ENCODE results near the gene RNF8. TPM values are rescaled to one million over a fixed set of nuclear protein-coding genes. Genes with fewer than 3 reads are reported as not detected.
A peak's percentile ranks its signal among the peaks of the same experiment; 100 is the strongest.

RNF8 gene
- total and polyA plus RNA-seq, 9 of the 15 experiments (the other 6 are each of a cell fraction or from before 2014, with no cell fraction given), result 10.6 to 47.0 (median 37.5) TPM

DNA sequence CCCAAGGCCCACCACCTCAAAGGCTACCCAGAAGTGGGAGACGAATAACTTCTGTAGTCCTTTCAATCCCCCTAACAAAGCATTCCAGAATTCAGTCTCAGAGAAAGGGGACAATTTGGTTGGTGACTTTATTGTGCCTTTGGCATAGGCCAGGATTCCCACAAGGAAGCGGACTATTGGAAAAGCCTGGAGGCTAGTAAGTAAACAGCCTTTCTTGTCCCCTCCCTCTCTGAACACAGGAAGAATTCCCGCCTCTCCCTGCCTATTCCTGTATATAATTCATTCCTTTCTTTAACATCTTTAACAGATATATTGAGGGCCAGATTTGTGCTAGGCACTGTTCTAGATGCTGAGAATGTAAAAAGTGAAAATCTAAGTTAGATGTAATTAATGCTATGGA lies 36.1 kb downstream of the RNF8 start:
- 100% methylated on average over 3 of the region's 3 CpGs for WGBS (ENCODE audit: insufficient coverage, low coverage, missing lambda C conversion rate)
- in situ Hi-C loops (cut with MboI), result loop anchor here (10.0 kb wide), 1 partner anchor 175 kb away; no protein-coding TSS in a partner anchor

DNA sequence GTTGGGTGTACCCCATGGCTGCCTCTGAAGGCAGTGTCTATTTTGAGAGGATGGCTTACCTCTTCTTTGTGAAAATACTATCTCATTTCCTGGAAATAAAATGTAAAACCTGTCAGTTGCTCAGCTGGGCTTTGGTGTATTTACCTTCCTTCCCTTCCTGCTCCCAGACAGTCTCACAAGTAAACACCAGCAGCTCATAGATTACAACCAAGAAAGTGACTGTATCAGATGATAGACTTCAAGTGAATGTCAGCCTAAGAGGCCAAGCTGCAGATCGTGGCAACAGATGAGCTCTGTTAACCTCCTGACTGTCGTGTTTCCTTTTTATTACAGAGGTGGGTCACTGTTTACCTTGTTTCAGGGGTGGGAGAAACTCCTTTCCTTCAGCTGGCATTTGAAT lies 37.3 kb downstream of the RNF8 start:
- intact Hi-C loops (cut with micrococcal nuclease) (no loop called here), in situ Hi-C loops (cut with MboI) (no loop called here)
- DNase-seq (ENCODE audit: extremely low read depth in 1 of 4, low spot score in 3 of 4), result no peak
- Histone ChIP-seq H3K27me3 (ENCODE audit: control insufficient read depth in 2 of 2, insufficient read depth in 2 of 2, low read length in 2 of 2) (no peaks in the 10 kb centered on the region), H3K27ac (ENCODE audit: extremely low read depth, low read depth, low read length) (no peak overlapping the region), H3K4me3 (no peak overlapping the region), H3K9me3 (replicated peaks; ENCODE audit: control insufficient read depth, insufficient read depth, low read depth, low read length) (no peaks in the 10 kb centered on the region), H2AFZ (ENCODE audit: low read depth, low read length) (no peak overlapping the region), H3K9ac (ENCODE audit: insufficient read depth in 1 of 2, low read depth in 2 of 2, low read length in 2 of 2) (no peak overlapping the region), H3K36me3 (ENCODE audit: control insufficient read depth, insufficient read depth, low read length) (peaks cover 44% of the 10 kb centered on the region), H3K9me1 (ENCODE audit: control insufficient read depth, insufficient read depth, low read length) (peaks cover 3% of the 10 kb centered on the region), H3K4me2 (ENCODE audit: insufficient read depth, low read length) (no peak overlapping the region), H4K20me1 (replicated peaks; ENCODE audit: control insufficient read depth, insufficient read depth, low read length) (no peaks in the 10 kb centered on the region; the same call in 1 of the 2 replicates), H3K4me1 (replicated peaks in 1 of 2; ENCODE audit: control insufficient read depth in 2 of 2, insufficient read depth in 2 of 2, low read length in 2 of 2) (no peaks in the 10 kb centered on the region; a peak in 1 of 5 replicates), H3K79me2 (ENCODE audit: control insufficient read depth, insufficient read depth, low read length) (no peaks in the 10 kb centered on the region)
- no peak for ATAC-seq
- CTCF ChIA-PET (ENCODE audit: low intra/inter-chr PET ratio), result interaction anchor here (0.6 kb wide), 1 partner anchor 106 kb away, joined by 3 read pairs; no protein-coding TSS in a partner anchor
- POLR2A ChIA-PET, result interaction anchor here (1.4 kb wide), 1 partner anchor 70 kb away, joined by 3 read pairs; no protein-coding TSS in a partner anchor
- no peak for FAIRE-seq
- 33% methylated on average over 2 of the region's 2 CpGs for WGBS (ENCODE audit: insufficient coverage, low coverage, missing lambda C conversion rate)
- TF ChIP-seq FOXJ2 (tag; IDR thresholded peaks at IDR 0.05) (0 out of 2 replicates have a peak, but pooled peaks have one; percentile 27), HMG20A (CRISPR knock-in tag; conservative IDR thresholded peaks at IDR 0.05) (no peak)
- no TSS peak for BruUV-seq (replicated peaks)

More for the DNA sequence above, 36.1 kb downstream of the RNF8 start:
- Histone ChIP-seq H3K27me3 (ENCODE audit: control insufficient read depth in 2 of 2, insufficient read depth in 2 of 2, low read length in 2 of 2) (no peaks in the 10 kb centered on the region), H4K20me1 (replicated peaks; ENCODE audit: control insufficient read depth, insufficient read depth, low read length) (no peaks in the 10 kb centered on the region; the same call in 1 of the 2 replicates), H3K4me3 (no peak overlapping the region), H3K36me3 (ENCODE audit: control insufficient read depth, insufficient read depth, low read length) (peaks cover 46% of the 10 kb centered on the region), H3K4me1 (replicated peaks in 1 of 2; ENCODE audit: control insufficient read depth in 2 of 2, insufficient read depth in 2 of 2, low read length in 2 of 2) (no peaks in the 10 kb centered on the region; a peak in 1 of 5 replicates), H3K9me1 (ENCODE audit: control insufficient read depth, insufficient read depth, low read length) (peaks cover 2% of the 10 kb centered on the region), H3K79me2 (ENCODE audit: control insufficient read depth, insufficient read depth, low read length) (no peaks in the 10 kb centered on the region), H3K9me3 (replicated peaks; ENCODE audit: control insufficient read depth, insufficient read depth, low read depth, low read length) (no peaks in the 10 kb centered on the region), H3K4me2 (ENCODE audit: insufficient read depth, low read length) (no peak overlapping the region), H3K27ac (ENCODE audit: extremely low read depth, low read depth, low read length) (no peak overlapping the region), H2AFZ (ENCODE audit: low read depth, low read length) (no peak overlapping the region), H3K9ac (ENCODE audit: insufficient read depth in 1 of 2, low read depth in 2 of 2, low read length in 2 of 2) (no peak overlapping the region)
- no TSS peak for BruUV-seq (replicated peaks)
- ChIA-PET POLR2A (no interaction called here), CTCF (ENCODE audit: low intra/inter-chr PET ratio) (no interaction called here)
- DNase-seq (ENCODE audit: extremely low read depth in 1 of 4, low spot score in 3 of 4) (no peak), ATAC-seq (no peak), FAIRE-seq (no peak)
- intact Hi-C loops (cut with micrococcal nuclease), result no loop called here
- TF ChIP-seq NCOR1 (IDR thresholded peaks at IDR 0.05) (no peak), MED1 (CRISPR knock-in tag; IDR thresholded peaks at IDR 0.05; ENCODE audit: borderline replicate concordance) (no peak), TOE1 (IDR thresholded peaks at IDR 0.05; ENCODE audit: borderline replicate concordance) (no peak), TOE1 (CRISPR knock-in tag; IDR thresholded peaks at IDR 0.05; ENCODE audit: borderline replicate concordance, low read depth) (no peak), L3MBTL2 (IDR thresholded peaks at IDR 0.05) (no peak), ZNF668 (CRISPR knock-in tag; IDR thresholded peaks at IDR 0.05) (no peak), MYBL2 (IDR thresholded peaks at IDR 0.05; ENCODE audit: low read depth) (no peak), MYBL2 (CRISPR knock-in tag; IDR thresholded peaks at IDR 0.05; ENCODE audit: borderline replicate concordance) (no peak), MTA1 (IDR thresholded peaks at IDR 0.05; ENCODE audit: borderline replicate concordance) (no peak), CXXC5 (CRISPR knock-in tag; IDR thresholded peaks at IDR 0.05) (no peak), SMAD4 (CRISPR knock-in tag; conservative IDR thresholded peaks at IDR 0.05) (no peak), SRF (CRISPR knock-in tag; IDR thresholded peaks at IDR 0.05) (no peak), PTTG1 (tag; IDR thresholded peaks at IDR 0.05; ENCODE audit: low read depth) (no peak), ZNF184 (CRISPR knock-in tag; IDR thresholded peaks at IDR 0.05) (no peak), THRAP3 (IDR thresholded peaks at IDR 0.05; ENCODE audit: borderline replicate concordance) (no peak), ZNF644 (tag; IDR thresholded peaks at IDR 0.05; ENCODE audit: low read depth) (no peak), IRF2 (CRISPR knock-in tag; IDR thresholded peaks at IDR 0.05) (no peak)
